Measurements from ENCODE around the gene ZNF750.

ZNF750 gene

GRCh38 chr17:82839617-82840292, at the start of gene ZNF750:
TSS of gene ZNF750 (minus strand) at chr17:82840022. CDS start at chr17:82832454, 7,568 bp downstream.
- no peak within 1 kb of the TSS for H3K4me3 ChIP-seq (ENCODE audit: low read length)
- no peaks in the 10 kb centered on the region for H3K9me3 ChIP-seq (ENCODE audit: control insufficient read depth, low read depth, low read length)
- H3K27ac ChIP-seq (ENCODE audit: low read length), result no peak within 1 kb of the TSS
- no peak within 1 kb of the TSS for H3K9ac ChIP-seq (ENCODE audit: low read length)
- peaks cover 12% of the 10 kb centered on the region for H3K4me1 ChIP-seq (ENCODE audit: control insufficient read depth, low read depth, low read length)
- no peaks in the 10 kb centered on the region for H3K27me3 ChIP-seq (ENCODE audit: control insufficient read depth, insufficient read depth, low read length)
- no peaks in the 10 kb centered on the region for H3K36me3 ChIP-seq (ENCODE audit: control insufficient read depth, low read depth, low read length)

GRCh38 chr17:82888583-82889495, 49.0 kb upstream of the ZNF750 start:
- H3K9ac ChIP-seq (ENCODE audit: low read length), result no peak overlapping the region
- H3K27ac ChIP-seq (ENCODE audit: low read length), result no peak overlapping the region
- H3K36me3 ChIP-seq (ENCODE audit: control insufficient read depth, low read depth, low read length), result peaks cover 3% of the 10 kb centered on the region

GRCh38 chr17:82887255-82888164, 47.7 kb upstream of the ZNF750 start:
- H3K27ac ChIP-seq (ENCODE audit: low read length), result no peak overlapping the region
- no peak overlapping the region for H3K9ac ChIP-seq (ENCODE audit: low read length)
- H3K36me3 ChIP-seq (ENCODE audit: control insufficient read depth, low read depth, low read length), result no peaks in the 10 kb centered on the region
- H3K9me3 ChIP-seq (ENCODE audit: control insufficient read depth, low read depth, low read length), result no peaks in the 10 kb centered on the region
- no peak overlapping the region for H3K4me3 ChIP-seq (ENCODE audit: low read length)
- no peaks in the 10 kb centered on the region for H3K27me3 ChIP-seq (ENCODE audit: control insufficient read depth, insufficient read depth, low read length)
- peaks cover 9% of the 10 kb centered on the region for H3K4me1 ChIP-seq (ENCODE audit: control insufficient read depth, low read depth, low read length)

More at GRCh38 chr17:82888583-82889495, 49.0 kb upstream of the ZNF750 start:
- H3K9me3 ChIP-seq (ENCODE audit: control insufficient read depth, low read depth, low read length), result no peaks in the 10 kb centered on the region
- H3K4me3 ChIP-seq (ENCODE audit: low read length), result no peak overlapping the region
- H3K27me3 ChIP-seq (ENCODE audit: control insufficient read depth, insufficient read depth, low read length), result no peaks in the 10 kb centered on the region
- peaks cover 9% of the 10 kb centered on the region for H3K4me1 ChIP-seq (ENCODE audit: control insufficient read depth, low read depth, low read length)

GRCh38 chr17:82884970-82885353, 45.1 kb upstream of the ZNF750 start:
- no peak overlapping the region for H3K9ac ChIP-seq (ENCODE audit: low read length)
- no peak overlapping the region for H3K27ac ChIP-seq (ENCODE audit: low read length)

GRCh38 chr17:82884341-82884969, 44.6 kb upstream of the ZNF750 start:
- no peak overlapping the region for H3K27ac ChIP-seq (ENCODE audit: low read length)
- no peaks in the 10 kb centered on the region for H3K9me3 ChIP-seq (ENCODE audit: control insufficient read depth, low read depth, low read length)
- H3K36me3 ChIP-seq (ENCODE audit: control insufficient read depth, low read depth, low read length), result no peaks in the 10 kb centered on the region
- no peak overlapping the region for H3K4me3 ChIP-seq (ENCODE audit: low read length)
- no peaks in the 10 kb centered on the region for H3K27me3 ChIP-seq (ENCODE audit: control insufficient read depth, insufficient read depth, low read length)
- peaks cover 10% of the 10 kb centered on the region for H3K4me1 ChIP-seq (ENCODE audit: control insufficient read depth, low read depth, low read length)
- H3K9ac ChIP-seq (ENCODE audit: low read length), result no peak overlapping the region

More at GRCh38 chr17:82884970-82885353, 45.1 kb upstream of the ZNF750 start:
- no peak overlapping the region for H3K4me3 ChIP-seq (ENCODE audit: low read length)
- H3K4me1 ChIP-seq (ENCODE audit: control insufficient read depth, low read depth, low read length), result peaks cover 13% of the 10 kb centered on the region
- H3K36me3 ChIP-seq (ENCODE audit: control insufficient read depth, low read depth, low read length), result no peaks in the 10 kb centered on the region
- H3K9me3 ChIP-seq (ENCODE audit: control insufficient read depth, low read depth, low read length), result no peaks in the 10 kb centered on the region
- no peaks in the 10 kb centered on the region for H3K27me3 ChIP-seq (ENCODE audit: control insufficient read depth, insufficient read depth, low read length)

- no peaks in the 10 kb centered on the region for H3K9me3 ChIP-seq (ENCODE audit: control insufficient read depth, low read depth, low read length)
- no peak overlapping the region for H3K9ac ChIP-seq (ENCODE audit: low read length)
- H3K4me3 ChIP-seq (ENCODE audit: low read length), result no peak overlapping the region
- no peaks in the 10 kb centered on the region for H3K27me3 ChIP-seq (ENCODE audit: control insufficient read depth, insufficient read depth, low read length)
- H3K27ac ChIP-seq (ENCODE audit: low read length), result no peak overlapping the region
- peaks cover 4% of the 10 kb centered on the region for H3K4me1 ChIP-seq (ENCODE audit: control insufficient read depth, low read depth, low read length)
- H3K36me3 ChIP-seq (ENCODE audit: control insufficient read depth, low read depth, low read length), result no peaks in the 10 kb centered on the region
These were observed 43.7 kb upstream of the ZNF750 start for GRCh38 chr17:82883419-82884031.

- Histone ChIP-seq H3K4me1 (ENCODE audit: control insufficient read depth, low read depth, low read length) (peaks cover 4% of the 10 kb centered on the region), H3K36me3 (ENCODE audit: control insufficient read depth, low read depth, low read length) (no peaks in the 10 kb centered on the region), H3K9me3 (ENCODE audit: control insufficient read depth, low read depth, low read length) (no peaks in the 10 kb centered on the region), H3K27me3 (ENCODE audit: control insufficient read depth, insufficient read depth, low read length) (no peaks in the 10 kb centered on the region), H3K4me3 (ENCODE audit: low read length) (no peak overlapping the region), H3K9ac (ENCODE audit: low read length) (no peak overlapping the region), H3K27ac (ENCODE audit: low read length) (no peak overlapping the region)
These were observed 43.0 kb upstream of the ZNF750 start for GRCh38 chr17:82882715-82883418.

- Histone ChIP-seq H3K4me3 (ENCODE audit: low read length) (no peak overlapping the region), H3K27ac (ENCODE audit: low read length) (no peak overlapping the region), H3K4me1 (ENCODE audit: control insufficient read depth, low read depth, low read length) (peaks cover 4% of the 10 kb centered on the region), H3K9ac (ENCODE audit: low read length) (no peak overlapping the region), H3K27me3 (ENCODE audit: control insufficient read depth, insufficient read depth, low read length) (no peaks in the 10 kb centered on the region), H3K9me3 (ENCODE audit: control insufficient read depth, low read depth, low read length) (no peaks in the 10 kb centered on the region), H3K36me3 (ENCODE audit: control insufficient read depth, low read depth, low read length) (no peaks in the 10 kb centered on the region)
These were observed 42.3 kb upstream of the ZNF750 start for GRCh38 chr17:82881900-82882714.

GRCh38 chr17:82881324-82881823, 41.6 kb upstream of the ZNF750 start:
- Histone ChIP-seq H3K9me3 (ENCODE audit: control insufficient read depth, low read depth, low read length) (no peaks in the 10 kb centered on the region), H3K4me3 (ENCODE audit: low read length) (no peak overlapping the region), H3K36me3 (ENCODE audit: control insufficient read depth, low read depth, low read length) (no peaks in the 10 kb centered on the region), H3K27ac (ENCODE audit: low read length) (no peak overlapping the region), H3K9ac (ENCODE audit: low read length) (no peak overlapping the region), H3K4me1 (ENCODE audit: control insufficient read depth, low read depth, low read length) (peaks cover 6% of the 10 kb centered on the region), H3K27me3 (ENCODE audit: control insufficient read depth, insufficient read depth, low read length) (no peaks in the 10 kb centered on the region)

Measured in iPS-18a (cell line).